RWPE1 (cell line): ENCODE data around the gene UNC5A.

Experiments used
- CTCF ChIA-PET: fragments of 350-600 bp; sonication (Branson Sonifier 250); formaldehyde crosslinking; extraction: SDS; loops from one replicate; lab custom pipeline; 2021; lab: Yijun Ruan, JAX
- POLR2A ChIA-PET: fragments of 400-600 bp; formaldehyde crosslinking; extraction: SDS; loops from one replicate; lab custom pipeline; 2020; ENCODE audit warnings: antibody characterized with exemption; ENCODE audit not compliant: low non-redundant PET; lab: Yijun Ruan, JAX
- DNase-seq: peaks from one replicate; pipeline ENCODE4 v3.0.0; 2012; ENCODE audit warnings: low spot score
- H3K27ac ChIP-seq: fragments of 450-650 bp; 2 replicates; pipeline ENCODE4 v1.5.1; 2017
- TF ChIP-seq, protein P1 (sequence below): fragments of 450-650 bp; conservative IDR thresholded peaks from 2 replicates; pipeline ENCODE4 v1.5.1; 2017; ENCODE audit warnings: low read depth, mild to moderate bottlenecking

UNC5A gene

DNA sequence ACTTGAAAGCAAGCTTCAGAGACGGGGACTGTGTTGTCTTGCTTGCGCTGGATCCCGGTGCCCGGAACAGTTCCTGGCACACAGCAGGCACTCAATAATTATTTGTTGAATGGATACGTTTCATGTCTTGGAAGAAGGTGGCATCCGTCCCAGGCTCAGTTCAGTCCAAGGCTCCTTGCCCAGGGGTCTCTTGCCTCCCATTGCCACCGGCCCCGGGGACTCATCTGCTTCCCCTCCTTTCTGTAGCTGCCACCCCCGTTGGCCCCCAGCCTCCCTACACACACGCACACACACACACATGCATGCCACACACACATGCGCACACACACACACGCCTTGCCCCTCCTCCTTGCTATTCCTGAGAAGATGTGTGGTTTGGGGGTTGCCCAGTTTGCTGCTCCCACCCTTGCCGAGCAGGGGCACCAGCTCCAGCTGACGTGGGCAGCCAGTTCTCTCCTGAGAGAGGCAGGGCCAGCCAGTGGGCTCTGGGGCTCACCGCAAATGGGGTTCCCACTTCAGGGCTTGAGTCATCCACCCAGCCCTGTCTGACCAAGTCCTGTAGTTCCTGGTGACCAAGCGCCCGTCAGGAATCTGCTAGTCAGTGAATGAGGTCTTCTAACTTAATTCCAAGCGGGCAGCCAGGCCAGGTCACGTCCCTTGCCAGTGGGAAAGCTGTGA, 47.0 kb downstream of the UNC5A start:
- DNase-seq, result no peak
- CTCF ChIA-PET, result interaction anchor here (0.6 kb wide), 1 partner anchor 225 kb away, joined by 3 read pairs; no protein-coding TSS in a partner anchor
- TF ChIP-seq, protein P1, sequence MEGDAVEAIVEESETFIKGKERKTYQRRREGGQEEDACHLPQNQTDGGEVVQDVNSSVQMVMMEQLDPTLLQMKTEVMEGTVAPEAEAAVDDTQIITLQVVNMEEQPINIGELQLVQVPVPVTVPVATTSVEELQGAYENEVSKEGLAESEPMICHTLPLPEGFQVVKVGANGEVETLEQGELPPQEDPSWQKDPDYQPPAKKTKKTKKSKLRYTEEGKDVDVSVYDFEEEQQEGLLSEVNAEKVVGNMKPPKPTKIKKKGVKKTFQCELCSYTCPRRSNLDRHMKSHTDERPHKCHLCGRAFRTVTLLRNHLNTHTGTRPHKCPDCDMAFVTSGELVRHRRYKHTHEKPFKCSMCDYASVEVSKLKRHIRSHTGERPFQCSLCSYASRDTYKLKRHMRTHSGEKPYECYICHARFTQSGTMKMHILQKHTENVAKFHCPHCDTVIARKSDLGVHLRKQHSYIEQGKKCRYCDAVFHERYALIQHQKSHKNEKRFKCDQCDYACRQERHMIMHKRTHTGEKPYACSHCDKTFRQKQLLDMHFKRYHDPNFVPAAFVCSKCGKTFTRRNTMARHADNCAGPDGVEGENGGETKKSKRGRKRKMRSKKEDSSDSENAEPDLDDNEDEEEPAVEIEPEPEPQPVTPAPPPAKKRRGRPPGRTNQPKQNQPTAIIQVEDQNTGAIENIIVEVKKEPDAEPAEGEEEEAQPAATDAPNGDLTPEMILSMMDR, result no peak
- POLR2A ChIA-PET, result no interaction called here
- no peak overlapping the region for H3K27ac ChIP-seq

DNA sequence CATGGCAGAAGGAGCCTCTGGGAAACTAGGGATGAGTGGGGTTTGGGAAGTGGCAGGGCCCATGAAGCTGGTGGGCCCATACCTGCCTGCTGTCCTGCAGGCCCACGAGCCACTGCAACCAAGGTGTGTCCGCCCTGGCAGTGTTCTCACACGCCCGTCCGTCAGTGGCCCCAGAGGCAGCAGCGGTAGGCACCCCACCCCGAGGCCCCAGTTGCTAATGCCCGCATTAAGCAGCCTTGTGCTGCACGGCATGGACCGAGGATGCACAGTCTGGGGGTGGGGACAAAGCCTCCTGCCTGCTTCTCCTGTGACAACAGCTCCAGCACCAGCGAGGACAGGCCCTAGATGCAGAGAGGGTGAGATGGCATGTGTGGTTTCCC, 47.5 kb downstream of the UNC5A start:
- ChIA-PET POLR2A (no interaction called here), CTCF (interaction anchor here (0.6 kb wide), 1 partner anchor 12 kb away, joined by 3 read pairs; no protein-coding TSS in a partner anchor)

DNA sequence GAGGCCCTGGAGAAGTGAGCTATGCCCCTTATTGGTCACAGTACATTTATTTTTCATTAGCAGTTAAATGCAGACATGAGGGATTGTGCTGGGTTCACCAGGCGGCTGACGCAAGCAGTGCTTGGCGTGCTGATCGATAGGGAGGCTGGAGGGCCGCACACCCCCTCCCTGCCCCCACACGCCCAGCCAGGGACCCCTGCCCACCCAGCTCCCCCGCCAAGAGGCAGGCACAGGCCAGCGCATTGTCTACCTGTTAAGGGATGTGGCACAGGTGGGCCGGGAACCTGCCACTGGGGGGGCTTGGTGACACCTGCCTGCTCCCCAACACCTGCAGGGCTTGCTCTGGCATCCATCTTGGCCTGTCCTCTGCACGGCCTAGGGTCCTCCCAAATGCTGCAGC, 49.6 kb downstream of the UNC5A start:
- TF ChIP-seq, protein P1, result no peak
- DNase-seq, result no peak
- CTCF ChIA-PET, result interaction anchor here (1.4 kb wide), 1 partner anchor 199 kb away, joined by 3 read pairs; no protein-coding TSS in a partner anchor
- POLR2A ChIA-PET, result no interaction called here
- no peak overlapping the region for H3K27ac ChIP-seq

More for the DNA sequence above, 47.5 kb downstream of the UNC5A start:
- no peak overlapping the region for H3K27ac ChIP-seq
- TF ChIP-seq, protein P1, result no peak
- DNase-seq, result no peak

- no peak for DNase-seq
- TF ChIP-seq, protein P1, result no peak
- POLR2A ChIA-PET, result no interaction called here
- no peak overlapping the region for H3K27ac ChIP-seq
- CTCF ChIA-PET, result interaction anchor here (1.2 to 1.4 kb wide), 2 partner anchors 9 to 200 kb away, joined by 3 read pairs; no protein-coding TSS in a partner anchor
Observed at GRCh38 chr5:176860381-176860780, 50.0 kb downstream of the UNC5A start.

DNA sequence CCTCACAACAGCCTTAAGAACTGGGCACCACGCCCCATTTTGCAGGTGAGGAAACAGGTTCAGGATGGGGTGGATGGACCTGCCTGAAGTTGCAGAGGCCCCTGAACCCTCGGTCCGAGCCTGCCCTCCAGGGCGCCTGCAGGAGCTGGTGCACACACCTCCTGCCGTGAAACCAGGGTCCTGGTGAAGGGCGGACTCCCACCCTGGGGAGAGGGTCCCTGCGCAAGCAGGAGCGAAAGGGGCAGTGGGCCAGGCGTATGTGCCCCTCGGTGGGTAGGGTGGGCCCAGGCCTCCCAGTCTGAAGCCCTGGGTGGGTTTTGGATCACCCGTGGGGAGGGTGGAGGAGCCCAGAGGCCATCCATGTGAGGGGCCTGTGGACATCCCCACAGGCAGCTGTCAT, 50.9 kb downstream of the UNC5A start:
- ChIA-PET CTCF (interaction anchor here (0.8 to 1.2 kb wide), 2 partner anchors 9 to 201 kb away, joined by 3 to 4 read pairs; no protein-coding TSS in a partner anchor), POLR2A (no interaction called here)
- TF ChIP-seq, protein P1, result no peak
- DNase-seq, result no peak
- H3K27ac ChIP-seq, result no peak overlapping the region

DNA sequence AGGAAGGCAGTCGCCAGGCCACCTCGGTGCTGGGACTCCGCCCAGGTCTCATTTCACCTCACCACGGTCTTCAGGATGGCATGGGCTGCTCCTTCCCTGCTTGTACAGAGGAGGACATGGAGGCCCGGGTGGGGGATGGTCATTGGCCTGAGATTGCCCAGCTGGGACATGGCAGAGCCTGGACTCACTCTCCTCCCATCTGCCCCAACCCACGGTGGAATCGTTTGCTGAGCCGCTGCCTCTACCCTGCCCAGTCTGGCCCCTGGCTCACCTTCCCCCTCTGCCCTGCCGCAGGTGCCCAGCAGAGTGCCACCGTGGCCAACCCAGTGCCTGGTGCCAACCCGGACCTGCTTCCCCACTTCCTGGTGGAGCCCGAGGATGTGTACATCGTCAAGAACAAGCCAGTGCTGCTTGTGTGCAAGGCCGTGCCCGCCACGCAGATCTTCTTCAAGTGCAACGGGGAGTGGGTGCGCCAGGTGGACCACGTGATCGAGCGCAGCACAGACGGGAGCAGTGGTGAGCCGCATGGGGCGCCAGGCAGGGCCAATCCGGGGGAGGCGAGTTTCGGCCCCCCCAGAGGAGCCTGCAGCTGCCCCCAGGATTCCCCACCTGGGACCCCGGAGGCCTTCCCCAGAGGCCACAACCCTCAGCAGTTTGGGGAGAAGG, 52.1 kb downstream of the UNC5A start:
- ChIA-PET POLR2A (no interaction called here), CTCF (interaction anchor here (0.5 to 0.8 kb wide), 2 partner anchors 202 to 312 kb away, joined by 3 to 4 read pairs; no protein-coding TSS in a partner anchor)
- H3K27ac ChIP-seq, result no peak overlapping the region
- DNase-seq, result peak; percentile 24
- TF ChIP-seq, protein P1, result no peak
